T-helper 22 cell (primary cell): ENCODE measurements around the gene FMO4.
"Not testable (repeated sequence)": the region's sequence is repeated elsewhere in the genome, so short reads cannot be mapped to it uniquely, and the experiment has no call there.

Experiments used
- DNase-seq: peaks from one replicate; pipeline ENCODE4 v3.0.0-alpha.2; 2020; ENCODE audit warnings: low read depth

Gene FMO4

GRCh38 chr1:171313835-171314320 is at the start of gene FMO4:
FMO4 (plus strand) TSS chr1:171314183; CDS start chr1:171319826, 5,643 bp downstream.
- peak; percentile 73 for DNase-seq

- DNase-seq, result no peak
Measured at GRCh38 chr1:171265686-171266085, 48.3 kb upstream of the FMO4 start.

GRCh38 chr1:171266930-171267329 is 47.1 kb upstream of the FMO4 start:
- no peak for DNase-seq

GRCh38 chr1:171267391-171267790 is 46.6 kb upstream of the FMO4 start:
- no peak for DNase-seq

GRCh38 chr1:171270806-171271205 is 43.2 kb upstream of the FMO4 start:
- no peak for DNase-seq

GRCh38 chr1:171277534-171277933 is 36.4 kb upstream of the FMO4 start:
- DNase-seq, result no peak

- no peak for DNase-seq
Measured at GRCh38 chr1:171279234-171279633, 34.7 kb upstream of the FMO4 start.

- DNase-seq, result no peak
Measured at GRCh38 chr1:171279678-171280077, 34.3 kb upstream of the FMO4 start.

- DNase-seq, result no peak
Measured at GRCh38 chr1:171280599-171280998, 33.4 kb upstream of the FMO4 start.

- DNase-seq, result no peak
Measured at GRCh38 chr1:171286032-171286705, 27.8 kb upstream of the FMO4 start.

GRCh38 chr1:171290621-171291020 is 23.4 kb upstream of the FMO4 start:
- DNase-seq, result no peak

- no peak for DNase-seq
Measured at GRCh38 chr1:171292799-171293198, 21.2 kb upstream of the FMO4 start.

- not testable (repeated sequence) for DNase-seq
Measured at GRCh38 chr1:171295383-171295782, 18.6 kb upstream of the FMO4 start.

GRCh38 chr1:171295821-171296220 is 18.2 kb upstream of the FMO4 start:
- no peak for DNase-seq

GRCh38 chr1:171296897-171297296 is 17.1 kb upstream of the FMO4 start:
- DNase-seq, result no peak

GRCh38 chr1:171298696-171299095 is 15.3 kb upstream of the FMO4 start:
- no peak for DNase-seq

GRCh38 chr1:171299342-171299741 is 14.6 kb upstream of the FMO4 start:
- DNase-seq, result no peak

GRCh38 chr1:171300401-171300800 is 13.6 kb upstream of the FMO4 start:
- DNase-seq, result no peak

- DNase-seq, result no peak
Measured at GRCh38 chr1:171310661-171311087, 3.3 kb upstream of the FMO4 start.

- no peak for DNase-seq
Measured at GRCh38 chr1:171311771-171312558, 2.0 kb upstream of the FMO4 start.

GRCh38 chr1:171313319-171313834 is 606 bp upstream of the FMO4 start:
- no peak for DNase-seq

GRCh38 chr1:171329251-171329650 is 15.3 kb downstream of the FMO4 start:
- DNase-seq, result no peak

GRCh38 chr1:171334024-171334640 is 20.1 kb downstream of the FMO4 start:
- DNase-seq, result no peak
